Tibial nerve (tissue), 4 donors: Measurements from ENCODE around the gene BICDL2. TPM values are rescaled to one million over a fixed set of nuclear protein-coding genes. Genes with fewer than 3 reads are reported as not detected.
"Not testable (repeated sequence)": the region's sequence is repeated elsewhere in the genome, so short reads cannot be mapped to it uniquely, and the experiment has no call there.

Source experiments
- DNase-seq, 2 donors: peaks; one replicate each; pipeline ENCODE4 v3.0.0-alpha.2; 2019; ENCODE audit warnings: low spot score in 2 of 2
- H3K27ac ChIP-seq, 4 donors: fragments of 200-600 bp; sonication (generic) in 3 of 4; one replicate each; pipeline ENCODE4 v1.5.1; 2017 to 2019; ENCODE audit warnings: mild to moderate bottlenecking in 1 of 4
- H3K27me3 ChIP-seq, 2 donors: fragments of 200-600 bp; sonication (generic) in 1 of 2; one replicate each; pipeline versions ENCODE4 v1.5.1 to v1.6.0; 2017 to 2019
- H3K36me3 ChIP-seq, 3 donors: fragments of 200-600 bp; sonication (generic); one replicate each; pipeline ENCODE4 v1.5.1; 2018 to 2019
- H3K4me1 ChIP-seq, 4 donors: fragments of 200-600 bp; sonication (generic) in 3 of 4; one replicate each; pipeline ENCODE4 v1.5.1; 2017 to 2019
- H3K4me3 ChIP-seq, 4 donors: fragments of 200-600 bp; sonication (generic) in 3 of 4; one replicate each; pipeline ENCODE4 v1.5.1; 2017 to 2019; ENCODE audit warnings: mild to moderate bottlenecking in 1 of 4, moderate library complexity in 1 of 4
- H3K9me3 ChIP-seq, 4 donors: fragments of 200-600 bp; sonication (generic) in 3 of 4; one replicate each; pipeline ENCODE4 v1.5.1; 2017 to 2019
- EP300 ChIP-seq, 2 donors: sonication (generic); formaldehyde crosslinking; IDR thresholded peaks; one replicate each; pipeline ENCODE4 v1.6.1; 2017; ENCODE audit warnings: antibody characterized with exemption in 2 of 2, mild to moderate bottlenecking in 1 of 2
- POLR2A ChIP-seq, 2 donors: fragments of 450-650 bp; IDR thresholded peaks; one replicate each; pipeline ENCODE4 v1.6.1; 2017; ENCODE audit warnings: antibody characterized with exemption in 2 of 2, mild to moderate bottlenecking in 2 of 2, moderate library complexity in 2 of 2
- WGBS, 2 donors: methylation state at CpG; one replicate each; pipeline ENCODE4 v1.1.5; 2018; 5-methylcytosine and 5-hydroxymethylcytosine counted together
- total RNA-seq, 4 donors: library from RNA; depleted of rRNA; stranded (reverse); fragments of >200 nt; gene quantifications; one replicate each; pipeline ENCODE4 v1.1.0, GENCODE V29; 2016
- TF ChIP-seq, protein P1 (sequence below), 5 experiments: fragments of 200-600 bp in 3 of 5; fragments of 450-650 bp in 2 of 5; sonication (generic) in 3 of 5; IDR thresholded peaks; one replicate each; pipeline ENCODE4 v1.5.1; 2016 to 2019; ENCODE audit warnings: antibody characterized with exemption in 5 of 5, mild to moderate bottlenecking in 3 of 5, moderate library complexity in 2 of 5

The BICDL2 gene
- total RNA-seq, 4 donors from 2014 or later, result not detected

- WGBS, 2 donors, result 83 to 85% methylated on average over 17 of the region's 17 CpGs
- Histone ChIP-seq H3K4me3 (no peak overlapping the region), H3K9me3 (no peaks in the 10 kb centered on the region), H3K27ac (no peak overlapping the region), H3K36me3 (no peaks in the 10 kb centered on the region), H3K4me1 (no peaks in the 10 kb centered on the region), H3K27me3 (peaks cover 0 to 22% of the 10 kb centered on the region in 2 donors)
- TF ChIP-seq EP300 (IDR thresholded peaks at IDR 0.05), result no peak
- TF ChIP-seq, protein P1, sequence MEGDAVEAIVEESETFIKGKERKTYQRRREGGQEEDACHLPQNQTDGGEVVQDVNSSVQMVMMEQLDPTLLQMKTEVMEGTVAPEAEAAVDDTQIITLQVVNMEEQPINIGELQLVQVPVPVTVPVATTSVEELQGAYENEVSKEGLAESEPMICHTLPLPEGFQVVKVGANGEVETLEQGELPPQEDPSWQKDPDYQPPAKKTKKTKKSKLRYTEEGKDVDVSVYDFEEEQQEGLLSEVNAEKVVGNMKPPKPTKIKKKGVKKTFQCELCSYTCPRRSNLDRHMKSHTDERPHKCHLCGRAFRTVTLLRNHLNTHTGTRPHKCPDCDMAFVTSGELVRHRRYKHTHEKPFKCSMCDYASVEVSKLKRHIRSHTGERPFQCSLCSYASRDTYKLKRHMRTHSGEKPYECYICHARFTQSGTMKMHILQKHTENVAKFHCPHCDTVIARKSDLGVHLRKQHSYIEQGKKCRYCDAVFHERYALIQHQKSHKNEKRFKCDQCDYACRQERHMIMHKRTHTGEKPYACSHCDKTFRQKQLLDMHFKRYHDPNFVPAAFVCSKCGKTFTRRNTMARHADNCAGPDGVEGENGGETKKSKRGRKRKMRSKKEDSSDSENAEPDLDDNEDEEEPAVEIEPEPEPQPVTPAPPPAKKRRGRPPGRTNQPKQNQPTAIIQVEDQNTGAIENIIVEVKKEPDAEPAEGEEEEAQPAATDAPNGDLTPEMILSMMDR (IDR thresholded peaks at IDR 0.05), result no peak
- TF ChIP-seq POLR2A (IDR thresholded peaks at IDR 0.05), result no peak
- no peak for DNase-seq
These were observed 43.3 kb upstream of the BICDL2 start for GRCh38 chr16:3080024-3080423.

GRCh38 chr16:3076577-3076976 is 39.8 kb upstream of the BICDL2 start:
- TF ChIP-seq, protein P1 (IDR thresholded peaks at IDR 0.05), result no peak
- no peak for TF ChIP-seq POLR2A (IDR thresholded peaks at IDR 0.05)
- no peak for TF ChIP-seq EP300 (IDR thresholded peaks at IDR 0.05)
- DNase-seq, result no peak
- 66 to 83% methylated on average over 6 of the region's 6 CpGs for WGBS, 2 donors
- no peak overlapping the region for H3K4me3 ChIP-seq
- H3K4me1 ChIP-seq, result no peaks in the 10 kb centered on the region
- no peaks in the 10 kb centered on the region for H3K36me3 ChIP-seq
- peak overlapping the region in 1 of 4 donors; percentile 56 for H3K27ac ChIP-seq
- H3K27me3 ChIP-seq, result peaks cover 0 to 25% of the 10 kb centered on the region in 2 donors
- H3K9me3 ChIP-seq, result no peaks in the 10 kb centered on the region

DNA sequence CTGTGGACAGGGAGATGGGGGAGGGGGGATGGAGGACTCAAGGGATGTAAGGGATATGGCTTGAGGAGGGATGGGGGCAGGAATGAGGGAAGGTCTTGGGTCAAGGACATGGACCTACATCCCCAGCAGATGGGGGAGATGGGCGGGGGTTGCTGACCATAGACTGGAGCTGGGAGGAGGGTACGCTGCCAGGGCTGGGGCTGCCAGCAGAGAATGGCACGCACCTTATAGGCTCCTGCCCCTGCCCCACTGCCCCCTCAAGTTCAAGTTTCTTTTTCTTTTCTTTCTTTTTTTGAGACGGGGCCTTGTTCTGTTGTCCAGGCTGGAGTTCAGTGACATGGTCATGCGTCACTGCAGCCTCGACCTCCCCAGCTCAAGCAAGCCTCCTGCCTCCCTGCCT is 39.2 kb upstream of the BICDL2 start:
- not testable (repeated sequence) for H3K36me3 ChIP-seq, H3K4me3 ChIP-seq, H3K4me1 ChIP-seq, H3K9me3 ChIP-seq, DNase-seq
- 80 to 82% methylated on average over 6 of the region's 6 CpGs for WGBS, 2 donors
- peak overlapping the region in 1 of 4 donors; percentile 64 for H3K27ac ChIP-seq
- H3K27me3 ChIP-seq, result peaks cover 0 to 25% of the 10 kb centered on the region in 2 donors

DNA sequence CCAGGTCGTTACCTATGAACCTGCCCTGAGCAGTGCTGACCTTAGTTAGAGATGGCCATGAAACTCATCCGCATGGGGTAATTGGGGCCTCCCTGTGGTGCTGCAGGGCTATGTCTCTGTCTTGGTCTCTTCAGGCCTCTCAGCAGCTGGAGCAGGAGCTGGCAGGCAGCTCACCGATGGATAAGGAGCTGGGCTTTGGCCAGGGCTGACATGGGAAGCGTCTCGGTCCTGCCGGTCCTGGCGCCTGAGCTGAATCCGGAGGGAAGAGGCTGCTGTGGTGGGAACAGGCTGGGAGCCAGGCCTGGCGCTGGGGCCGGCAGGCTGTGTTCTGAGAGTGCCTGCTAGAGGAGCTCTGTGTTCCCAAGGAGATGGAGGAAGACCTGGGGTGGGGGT is 38.8 kb upstream of the BICDL2 start:
- TF ChIP-seq EP300 (IDR thresholded peaks at IDR 0.05) (no peak), POLR2A (IDR thresholded peaks at IDR 0.05) (no peak)
- TF ChIP-seq, protein P1 (IDR thresholded peaks at IDR 0.05), result no peak
- no peaks in the 10 kb centered on the region for H3K9me3 ChIP-seq
- peak overlapping the region in 1 of 4 donors; percentile 64 for H3K27ac ChIP-seq
- H3K36me3 ChIP-seq, result no peaks in the 10 kb centered on the region
- no peaks in the 10 kb centered on the region for H3K4me1 ChIP-seq
- peaks cover 0 to 24% of the 10 kb centered on the region in 2 donors for H3K27me3 ChIP-seq
- H3K4me3 ChIP-seq, result no peak overlapping the region
- WGBS, 2 donors, result 36 to 39% methylated on average over 8 to 10 of the region's 10 CpGs
- no peak for DNase-seq

DNA sequence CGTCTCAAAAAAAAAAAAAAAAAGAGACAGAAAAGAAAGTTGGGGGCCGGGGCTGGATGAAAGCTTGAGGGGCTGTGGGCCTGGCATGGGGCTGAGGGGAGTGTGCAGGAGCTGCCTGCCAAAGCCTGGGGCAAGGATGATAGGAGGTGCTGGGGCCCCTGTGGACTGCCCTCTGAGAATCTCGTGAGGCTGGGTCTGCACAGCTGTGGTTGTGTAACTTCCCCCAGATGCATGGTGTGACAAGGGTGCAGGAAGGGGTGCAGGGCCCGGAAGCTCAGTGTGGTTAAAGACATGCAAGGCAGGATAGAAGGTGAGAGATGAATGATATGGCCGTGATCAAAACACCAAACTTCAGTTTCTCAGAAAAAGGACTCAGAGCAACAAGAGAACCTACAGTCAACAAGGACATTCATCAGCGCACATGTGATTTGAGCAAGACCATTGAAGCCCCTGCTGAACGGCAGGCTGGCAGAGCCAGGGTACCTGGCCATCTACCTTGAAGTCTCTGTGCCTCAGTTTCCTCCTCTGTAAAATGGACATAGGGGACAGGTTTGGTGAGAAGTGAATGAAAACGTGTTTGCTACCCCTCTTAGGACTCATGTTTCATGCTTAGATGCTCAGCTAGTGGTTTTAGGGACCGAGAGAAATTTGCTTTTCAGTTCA is 38.2 kb upstream of the BICDL2 start:
- H3K4me1 ChIP-seq, result no peaks in the 10 kb centered on the region
- peaks cover 0 to 19% of the 10 kb centered on the region in 2 donors for H3K27me3 ChIP-seq
- TF ChIP-seq EP300 (IDR thresholded peaks at IDR 0.05), result no peak
- TF ChIP-seq, protein P1 (IDR thresholded peaks at IDR 0.05), result no peak
- no peak for TF ChIP-seq POLR2A (IDR thresholded peaks at IDR 0.05)
- H3K9me3 ChIP-seq, result no peaks in the 10 kb centered on the region
- peak overlapping the region in 1 of 4 donors; percentile 64 for H3K27ac ChIP-seq
- no peaks in the 10 kb centered on the region for H3K36me3 ChIP-seq
- peak overlapping the region in 1 of 4 donors; percentile 0 for H3K4me3 ChIP-seq
- WGBS, 2 donors, result 63 to 70% methylated on average over 9 of the region's 9 CpGs
- no peak for DNase-seq
